ENCODE data around the gene HECTD3. TPM values are rescaled to one million over a fixed set of nuclear protein-coding genes. Genes with fewer than 3 reads are reported as not detected.

The HECTD3 gene
- total and polyA plus RNA-seq, 2 experiments from 2014 or later, result 27.6 to 39.1 TPM

Other genes with a start within 250 kb of the HECTD3 start
- 2,179 and 2,550 TPM in 2 replicates for gene RPS8, start 235.8 kb downstream of the HECTD3 start, total RNA-seq
- gene RPS8, start 235.8 kb downstream of the HECTD3 start, polyA plus RNA-seq, result 481 and 503 TPM in 2 replicates
- 0.72 and 0.83 TPM in 2 replicates for gene BEST4, start 223.2 kb downstream of the HECTD3 start, total RNA-seq
- gene BEST4, start 223.2 kb downstream of the HECTD3 start, polyA plus RNA-seq, result 0.48 and 2.2 TPM in 2 replicates
- gene PLK3, start 210.9 kb downstream of the HECTD3 start, total RNA-seq, result 8.9 and 18.2 TPM in 2 replicates
- gene PLK3, start 210.9 kb downstream of the HECTD3 start, polyA plus RNA-seq, result 38.7 and 40.1 TPM in 2 replicates
- gene DYNLT4, start 204.0 kb downstream of the HECTD3 start, total RNA-seq, result 0.30 and 1.6 TPM in 2 replicates
- gene DYNLT4, start 204.0 kb downstream of the HECTD3 start, polyA plus RNA-seq, result 2.2 and 3.0 TPM in 2 replicates
- 4.8 and 5.5 TPM in 2 replicates for gene BTBD19, start 202.8 kb downstream of the HECTD3 start, total RNA-seq
- 16.8 and 20.6 TPM in 2 replicates for gene BTBD19, start 202.8 kb downstream of the HECTD3 start, polyA plus RNA-seq
- gene PTCH2, start 168.1 kb downstream of the HECTD3 start, total RNA-seq, result 0.43 and 0.56 TPM in 2 replicates
- gene PTCH2, start 168.1 kb downstream of the HECTD3 start, polyA plus RNA-seq, result 1.3 and 2.5 TPM in 2 replicates
- 11.8 and 17.8 TPM in 2 replicates for gene EIF2B3, start 24.7 kb downstream of the HECTD3 start, total RNA-seq
- 17.3 and 18.4 TPM in 2 replicates for gene EIF2B3, start 24.7 kb downstream of the HECTD3 start, polyA plus RNA-seq
- gene UROD, start 930 bp upstream of the HECTD3 start, total RNA-seq, result 77.1 and 91.8 TPM in 2 replicates
- 152 and 167 TPM in 2 replicates for gene UROD, start 930 bp upstream of the HECTD3 start, polyA plus RNA-seq
- gene ZSWIM5, start 195.3 kb upstream of the HECTD3 start, total RNA-seq, result 4.0 and 4.1 TPM in 2 replicates
- gene ZSWIM5, start 195.3 kb upstream of the HECTD3 start, polyA plus RNA-seq, result 2.0 and 2.9 TPM in 2 replicates